Muscle of back (tissue), 11 donors: ENCODE measurements around the gene TTLL4. TPM values are rescaled to one million over a fixed set of nuclear protein-coding genes. Genes with fewer than 3 reads are reported as not detected.

Experiments
- DNase-seq, 3 donors: peaks; one replicate each; pipeline versions ENCODE4 v3.0.0 to v3.0.0-alpha.2; 2013
- polyA plus RNA-seq, 10 donors: library from polyadenylated mRNA; unstranded; fragments of 120-200 nt; gene quantifications; one replicate each; pipeline ENCODE4 v1.2.1, GENCODE V29; 2013; ENCODE audit not compliant: insufficient read length in 10 of 10

The TTLL4 gene
- polyA plus RNA-seq, 10 donors: 18.0 to 41.0 (median 24.0) TPM

- peak in 2 of 3 donors; percentile 10 to 22 for DNase-seq
These were observed 71.9 kb downstream of the TTLL4 start for GRCh38 chr2:218782528-218782844.

- peak in 1 of 3 donors; percentile 4 for DNase-seq
These were observed 73.1 kb downstream of the TTLL4 start for GRCh38 chr2:218783688-218784087.

- no peak for DNase-seq
These were observed 74.5 kb downstream of the TTLL4 start for GRCh38 chr2:218785103-218785502.

GRCh38 chr2:218786133-218786532 lies 75.5 kb downstream of the TTLL4 start:
- no peak for DNase-seq

- DNase-seq: no peak
These were observed 78.1 kb downstream of the TTLL4 start for GRCh38 chr2:218788529-218789255.

GRCh38 chr2:218792433-218792832 lies 81.8 kb downstream of the TTLL4 start:
- no peak for DNase-seq

GRCh38 chr2:218796691-218797090 lies 86.1 kb downstream of the TTLL4 start:
- no peak for DNase-seq

GRCh38 chr2:218798767-218799504 lies 88.3 kb downstream of the TTLL4 start:
- DNase-seq: no peak

GRCh38 chr2:218799990-218800389 lies 89.4 kb downstream of the TTLL4 start:
- DNase-seq: no peak

- DNase-seq: no peak
These were observed 91.9 kb downstream of the TTLL4 start for GRCh38 chr2:218802386-218802994.

GRCh38 chr2:218804817-218805216 lies 94.2 kb downstream of the TTLL4 start:
- DNase-seq: no peak

Other genes starting within 250 kb of the TTLL4 start
- gene USP37, start 142.5 kb upstream of the TTLL4 start, polyA plus RNA-seq: 10 to 100 TPM in 6 of 10 donors, 1 to 10 TPM in 4; 7.7 to 13.1 (median 10.9) TPM
- 10 to 100 TPM; 29.2 to 45.1 (median 37.3) TPM for gene CNOT9, start 142.0 kb upstream of the TTLL4 start, polyA plus RNA-seq
- gene PLCD4, start 102.9 kb upstream of the TTLL4 start, polyA plus RNA-seq: 10 to 100 TPM; 16.7 to 52.3 (median 40.0) TPM
- gene ZNF142, start 51.2 kb upstream of the TTLL4 start, polyA plus RNA-seq: 10 to 100 TPM; 11.2 to 13.9 (median 12.3) TPM
- 10 to 100 TPM; 27.8 to 44.3 (median 35.2) TPM for gene BCS1L, start 51.2 kb upstream of the TTLL4 start, polyA plus RNA-seq
- gene RNF25, start 38.8 kb upstream of the TTLL4 start, polyA plus RNA-seq: 10 to 100 TPM; 20.8 to 31.6 (median 26.5) TPM
- gene STK36, start 38.7 kb upstream of the TTLL4 start, polyA plus RNA-seq: 10 to 100 TPM; 18.0 to 58.9 (median 23.8) TPM
- gene CYP27A1, start 71.3 kb downstream of the TTLL4 start, polyA plus RNA-seq: 10 to 100 TPM; 10.8 to 22.9 (median 19.0) TPM
- gene PRKAG3, start 121.0 kb downstream of the TTLL4 start, polyA plus RNA-seq: 10 to 100 TPM in 9 of 10 donors, 1 to 10 TPM in 1; 6.1 to 32.1 (median 24.6) TPM
- gene WNT6, start 149.0 kb downstream of the TTLL4 start, polyA plus RNA-seq: 1 to 10 TPM in 2 of 10 donors, under 1 TPM in 2, not detected in 6; 0.23 to 5.2 (median 1.5) TPM
- gene WNT10A, start 170.0 kb downstream of the TTLL4 start, polyA plus RNA-seq: 1 to 10 TPM in 2 of 10 donors, under 1 TPM in 5, not detected in 3; 0.08 to 4.1 (median 0.27) TPM
- gene CDK5R2, start 248.8 kb downstream of the TTLL4 start, polyA plus RNA-seq: under 1 TPM in 2 of 10 donors, not detected in 8; 0.07 to 0.12 TPM